ENCODE results near the gene SIK1.
"Not testable (repeated sequence)": the region's sequence is repeated elsewhere in the genome, so short reads cannot be mapped to it uniquely, and the experiment has no call there.

GRCh38 chr21:43454176-43454575, 27.2 kb upstream of the SIK1 start:
- TF ChIP-seq CTCF (IDR thresholded peaks at IDR 0.05); ZFX (IDR thresholded peaks at IDR 0.05; ENCODE audit: borderline replicate concordance): not testable (repeated sequence)

Measured in 22Rv1 (cell line).